Activated T-cell treated with anti-CD3 and anti-CD28 coated beads for 24 hours (primary cell): ENCODE results near the gene PROB1.
"Not testable (repeated sequence)": the region's sequence is repeated elsewhere in the genome, so short reads cannot be mapped to it uniquely, and the experiment has no call there.

Experiments used
- DNase-seq: peaks from one replicate; pipeline ENCODE4 v3.0.0-alpha.2; 2020; ENCODE audit warnings: low read depth

PROB1 gene

DNA sequence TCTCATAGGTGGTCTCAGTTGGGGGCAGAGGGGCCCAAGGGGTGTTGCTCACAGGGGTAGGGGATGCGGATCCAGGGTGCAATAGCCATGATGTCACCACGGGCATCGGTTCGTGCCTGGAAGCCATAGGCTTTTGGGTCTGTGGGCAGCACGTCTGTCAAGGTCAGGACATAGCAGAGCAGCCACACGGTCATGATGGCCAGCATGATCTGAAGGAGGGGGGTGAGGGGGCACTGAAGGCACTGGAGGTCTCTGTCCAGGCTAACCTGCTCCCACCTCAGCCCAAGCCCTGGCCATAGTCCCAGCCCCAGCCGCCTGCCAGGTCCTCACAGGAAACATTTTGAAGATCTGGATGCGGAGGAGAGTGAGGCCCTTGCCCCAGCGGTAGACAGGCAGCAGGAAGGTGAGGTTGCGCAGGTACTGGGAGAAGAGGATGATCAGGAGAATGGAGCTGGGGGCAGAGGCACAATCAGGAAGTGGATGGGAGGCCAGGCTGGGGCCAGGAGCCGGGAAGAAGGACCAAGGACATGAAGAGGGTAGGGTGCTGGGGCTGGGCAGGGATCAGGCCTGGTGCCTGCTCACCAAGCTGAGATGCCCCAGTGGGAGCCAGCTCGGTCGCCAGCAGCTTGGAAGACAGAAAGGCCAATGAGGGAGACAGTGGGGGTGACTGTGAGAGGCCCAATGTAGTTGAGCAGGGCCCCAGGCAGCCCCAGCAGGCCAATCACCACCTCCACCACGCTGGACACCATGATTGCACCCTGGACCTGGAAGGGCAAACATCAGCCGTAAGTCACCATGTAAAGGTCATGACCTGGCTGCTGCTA lies 15.1 kb downstream of the PROB1 start:
- DNase-seq: no peak

DNA sequence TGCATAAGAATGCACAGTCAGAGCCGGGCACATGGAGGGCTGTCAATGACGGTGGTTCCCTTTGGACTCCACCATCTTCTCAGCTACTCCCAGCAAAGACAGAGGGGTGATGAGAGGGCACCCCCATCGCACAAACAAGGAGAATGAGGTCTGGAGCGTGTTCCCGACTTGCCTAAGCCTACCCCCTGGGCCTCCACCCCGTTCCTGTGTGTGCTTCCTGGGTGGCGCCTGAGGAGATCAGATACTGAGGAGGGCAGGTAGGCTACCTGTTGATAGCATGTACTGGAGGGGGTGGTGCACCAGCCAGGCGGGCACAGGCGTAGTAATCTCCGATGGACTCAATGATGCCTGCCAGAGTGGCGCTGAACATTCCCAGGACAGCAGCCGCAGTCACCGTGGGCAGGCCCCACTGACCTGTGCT lies 16.0 kb downstream of the PROB1 start:
- DNase-seq: no peak

GRCh38 chr5:139378101-139378825 lies 16.6 kb downstream of the PROB1 start:
- no peak for DNase-seq

DNA sequence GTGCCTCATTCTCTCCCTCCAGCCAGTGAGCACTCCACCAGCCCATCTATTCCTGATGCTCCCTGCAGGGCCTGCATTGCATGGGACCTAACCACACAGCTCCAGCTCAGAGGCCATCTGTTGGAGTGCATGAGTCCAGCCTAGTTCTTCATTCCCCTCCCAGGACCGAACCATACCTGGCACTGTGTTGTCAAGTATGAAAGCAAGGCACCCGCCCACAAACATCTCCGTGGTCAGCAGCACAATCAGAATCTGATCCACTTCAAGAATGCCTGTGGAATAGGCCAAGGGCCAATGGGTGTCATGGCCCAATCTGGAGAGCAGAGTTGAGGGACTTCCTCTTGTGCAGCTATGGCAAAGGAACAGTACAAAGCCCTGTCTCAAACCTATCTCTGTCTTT lies 17.7 kb downstream of the PROB1 start:
- DNase-seq: no peak

- no peak for DNase-seq
These were observed 18.5 kb downstream of the PROB1 start for GRCh38 chr5:139376364-139376763.

DNA sequence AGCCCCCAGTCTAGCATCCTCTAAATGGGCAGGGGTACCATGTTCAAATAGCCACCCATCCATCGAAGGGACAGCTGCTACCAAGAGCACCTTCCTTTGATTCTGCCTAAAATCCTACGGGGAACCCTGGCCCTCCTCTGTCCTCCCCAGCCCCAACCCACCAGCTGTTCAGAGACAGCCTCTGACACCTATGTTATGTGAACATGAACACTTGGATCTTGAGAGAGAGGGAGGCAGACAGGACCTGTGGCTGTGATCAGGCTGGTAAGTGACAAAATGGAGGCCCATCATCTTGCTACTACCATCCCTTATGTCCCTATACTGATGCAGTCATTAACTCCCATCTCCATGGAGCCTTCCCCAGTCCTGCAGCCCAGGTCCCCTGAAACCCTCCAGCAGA lies 20.0 kb downstream of the PROB1 start:
- DNase-seq: no peak

DNA sequence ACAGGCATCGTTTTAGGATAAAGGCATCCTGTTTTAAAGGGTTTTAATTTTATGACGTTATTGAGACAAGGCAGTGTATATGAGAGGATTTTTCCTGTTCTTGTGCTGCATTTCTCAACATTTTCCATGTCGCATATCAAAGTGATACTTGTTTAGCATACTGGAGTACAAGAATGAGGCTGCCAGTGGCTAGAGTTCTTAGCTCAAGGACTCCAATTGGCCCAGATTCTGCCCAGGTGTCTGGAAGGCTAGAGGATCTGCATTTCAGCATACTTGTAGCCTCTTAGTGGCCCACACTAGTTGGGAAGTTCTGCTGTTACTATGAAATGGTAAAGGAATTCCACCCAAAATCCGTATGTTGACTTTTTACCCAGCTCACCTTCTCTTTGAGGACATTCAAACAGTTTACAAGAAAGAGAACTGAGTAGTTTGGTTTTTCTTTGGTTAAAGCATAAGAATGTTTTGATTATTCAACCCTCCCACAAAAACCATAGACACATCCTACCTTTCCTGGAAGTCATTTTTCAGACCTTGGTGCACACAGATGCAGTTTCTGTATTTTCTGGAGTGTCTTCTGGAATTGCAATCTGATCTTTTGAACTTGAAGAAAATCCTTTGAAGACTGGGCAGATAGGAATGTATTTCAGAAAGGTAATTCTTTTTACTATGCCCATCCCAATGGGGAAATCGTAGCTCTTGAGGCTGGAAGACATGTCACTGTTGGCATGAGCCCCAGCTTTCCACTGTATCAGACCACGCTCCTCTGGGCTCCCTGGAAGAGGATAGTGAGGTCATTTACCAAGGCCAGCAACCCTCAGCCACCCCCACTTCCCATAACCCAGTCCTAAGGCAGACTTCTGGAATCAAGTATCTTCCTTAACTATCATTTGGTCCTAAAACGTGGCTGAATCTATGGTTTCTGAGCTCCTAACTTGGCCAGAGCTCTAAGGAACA lies 23.1 kb downstream of the PROB1 start:
- no peak for DNase-seq

- DNase-seq: no peak
These were observed 25.7 kb downstream of the PROB1 start for GRCh38 chr5:139369181-139369580.

DNA sequence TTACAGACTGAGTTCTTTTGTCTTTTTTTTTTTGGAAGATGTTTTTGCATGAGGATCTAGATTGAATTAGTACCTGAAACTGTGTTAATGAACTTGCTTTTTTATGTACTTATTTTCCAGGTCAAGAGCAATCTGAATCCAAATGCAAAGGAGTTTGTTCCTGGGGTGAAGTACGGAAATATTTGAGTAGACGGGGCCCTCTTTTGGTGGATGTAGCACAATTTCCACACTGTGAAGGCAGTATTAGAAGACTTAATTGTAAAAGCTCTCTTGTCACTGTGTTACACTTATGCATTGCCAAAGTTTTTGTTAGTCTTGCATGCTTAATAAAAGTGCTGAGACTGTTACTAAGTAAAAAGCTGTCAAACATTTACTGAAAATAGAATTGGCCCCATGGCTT lies 26.3 kb downstream of the PROB1 start:
- no peak for DNase-seq

DNA sequence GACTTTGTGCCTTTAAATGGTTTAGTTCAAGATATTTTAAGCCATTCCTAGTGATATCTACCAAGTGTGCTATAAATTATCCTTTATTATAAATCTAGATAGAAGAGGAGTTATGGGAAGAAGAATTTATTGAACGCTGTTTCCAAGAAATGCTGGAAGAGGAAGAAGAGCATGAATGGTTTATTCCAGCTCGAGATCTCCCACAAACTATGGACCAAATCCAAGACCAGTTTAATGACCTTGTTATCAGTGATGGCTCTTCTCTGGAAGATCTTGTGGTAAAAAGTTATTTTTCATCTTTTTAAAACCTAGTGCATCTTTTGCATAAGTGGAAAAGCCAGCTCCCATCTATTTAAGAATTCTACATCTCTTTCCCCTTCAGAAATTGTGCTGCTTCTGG lies 30.4 kb downstream of the PROB1 start:
- no peak for DNase-seq

DNA sequence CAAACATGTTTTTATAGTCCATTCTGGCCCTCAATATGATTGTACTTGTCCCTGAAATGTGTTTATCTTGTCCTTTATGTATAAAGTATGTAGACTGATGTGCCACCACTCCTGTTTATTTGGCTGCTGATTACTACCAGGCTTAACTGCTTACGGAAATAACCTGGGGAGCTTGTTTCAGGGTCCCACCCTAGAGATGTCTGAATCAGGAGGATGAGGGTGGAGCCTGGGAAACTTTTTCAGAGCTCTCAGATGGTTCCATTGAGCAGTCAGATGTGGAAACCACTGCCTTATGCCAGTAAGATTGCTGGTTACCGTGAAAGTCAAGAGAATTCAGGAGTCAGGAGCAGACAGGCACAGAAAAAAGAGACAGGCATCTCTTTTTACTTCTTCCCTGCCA lies 31.0 kb downstream of the PROB1 start:
- DNase-seq: no peak

- no peak for DNase-seq
These were observed 33.0 kb downstream of the PROB1 start for GRCh38 chr5:139361835-139362429.

GRCh38 chr5:139360384-139360783 lies 34.5 kb downstream of the PROB1 start:
- DNase-seq: no peak

DNA sequence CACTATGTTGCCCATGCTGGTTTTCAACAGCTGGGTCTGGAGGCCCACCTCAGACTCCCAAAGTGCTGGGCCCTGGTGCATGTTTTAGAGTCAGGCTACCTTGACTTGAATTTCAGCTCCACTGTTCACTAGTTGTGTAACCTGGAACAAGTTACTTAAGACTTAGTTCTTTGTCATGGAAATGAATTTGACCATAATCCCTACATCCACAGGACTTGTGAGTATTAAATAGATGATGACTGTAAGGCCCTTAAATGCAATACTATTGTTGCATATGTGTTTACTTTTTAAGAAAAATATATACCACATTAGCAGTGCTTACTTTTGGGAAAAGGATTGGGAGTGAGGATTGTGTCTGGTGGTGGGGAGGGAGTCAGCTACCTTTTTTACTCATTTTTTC lies 36.8 kb downstream of the PROB1 start:
- no peak for DNase-seq

DNA sequence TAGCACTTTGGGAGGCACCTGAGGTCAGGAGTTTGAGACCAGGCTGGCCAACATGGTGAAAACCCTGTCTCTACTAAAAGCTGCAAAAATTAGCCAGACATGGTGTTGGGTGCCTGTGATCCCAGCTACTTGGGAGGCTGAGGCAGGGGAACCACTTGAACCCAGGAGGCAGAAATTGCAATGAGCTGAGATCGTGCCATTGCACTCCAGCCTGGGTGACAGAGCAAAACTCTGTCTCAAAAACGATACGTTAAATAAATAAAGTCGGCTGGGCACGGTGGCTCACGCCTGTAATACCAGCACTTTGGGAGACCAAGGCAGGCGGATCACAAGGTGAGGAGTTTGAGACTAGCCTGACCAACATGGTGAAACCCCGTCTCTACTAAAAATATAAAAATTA lies 39.0 kb downstream of the PROB1 start:
- not testable (repeated sequence) for DNase-seq

DNA sequence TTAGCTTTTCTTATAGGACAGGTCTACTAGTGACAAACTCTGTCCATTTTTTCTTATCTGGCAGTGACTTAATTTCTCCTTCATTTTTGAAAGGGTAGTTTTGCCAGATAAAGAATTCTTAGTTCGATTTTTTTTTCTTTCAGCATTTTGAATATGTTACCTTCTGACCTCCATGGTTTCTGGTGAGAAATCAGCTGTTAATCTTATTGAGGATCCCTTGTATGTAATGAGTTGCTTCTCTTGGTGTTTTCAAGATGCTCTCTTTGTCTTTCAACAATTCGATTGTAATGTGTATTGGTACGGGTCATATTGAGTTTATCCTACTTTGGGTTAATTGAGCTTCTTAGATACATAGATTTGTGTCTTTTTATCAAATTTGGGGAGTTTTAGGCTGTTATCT lies 40.7 kb downstream of the PROB1 start:
- DNase-seq: no peak

- DNase-seq: not testable (repeated sequence)
These were observed 47.0 kb downstream of the PROB1 start for GRCh38 chr5:139347863-139348262.

GRCh38 chr5:139345442-139345841 lies 49.5 kb downstream of the PROB1 start:
- not testable (repeated sequence) for DNase-seq

GRCh38 chr5:139344177-139344576 lies 50.7 kb downstream of the PROB1 start:
- no peak for DNase-seq

- DNase-seq: no peak
These were observed 51.4 kb downstream of the PROB1 start for GRCh38 chr5:139343476-139343875.

GRCh38 chr5:139342423-139342723 lies 52.5 kb downstream of the PROB1 start:
- no peak for DNase-seq
